Limb (tissue), 2 donors: ENCODE results near the gene METAP1D.
"Not testable (repeated sequence)": the region's sequence is repeated elsewhere in the genome, so short reads cannot be mapped to it uniquely, and the experiment has no call there.

Experiments
- DNase-seq, 2 donors: peaks; one replicate each; pipeline ENCODE4 v3.0.0-alpha.2; 2016; ENCODE audit errors: extremely low spot score in 2 of 2

The METAP1D gene

GRCh38 chr2:171999604-172000469, at the start of gene METAP1D:
TSS of gene METAP1D (plus strand) at chr2:171999953. CDS start at chr2:171999970, 17 bp downstream.
- DNase-seq: peak; percentile 89 to 94

- DNase-seq: no peak
These were observed 47.5 kb upstream of the METAP1D start for GRCh38 chr2:171952276-171952675.

- no peak for DNase-seq
These were observed 47.0 kb upstream of the METAP1D start for GRCh38 chr2:171952748-171953147.

GRCh38 chr2:171956135-171956825, 43.5 kb upstream of the METAP1D start:
- DNase-seq: no peak

GRCh38 chr2:171957061-171957460, 42.7 kb upstream of the METAP1D start:
- DNase-seq: no peak

- no peak for DNase-seq
These were observed 41.3 kb upstream of the METAP1D start for GRCh38 chr2:171958475-171958874.

- DNase-seq: no peak
These were observed 39.8 kb upstream of the METAP1D start for GRCh38 chr2:171959998-171960397.

- no peak for DNase-seq
These were observed 39.2 kb upstream of the METAP1D start for GRCh38 chr2:171960570-171960969.

- no peak for DNase-seq
These were observed 36.6 kb upstream of the METAP1D start for GRCh38 chr2:171963198-171963597.

GRCh38 chr2:171964308-171964707, 35.4 kb upstream of the METAP1D start:
- DNase-seq: no peak

- no peak for DNase-seq
These were observed 34.5 kb upstream of the METAP1D start for GRCh38 chr2:171965238-171965637.

- no peak for DNase-seq
These were observed 34.1 kb upstream of the METAP1D start for GRCh38 chr2:171965661-171966060.

GRCh38 chr2:171966235-171966634, 33.5 kb upstream of the METAP1D start:
- no peak for DNase-seq

GRCh38 chr2:171966688-171967087, 33.1 kb upstream of the METAP1D start:
- DNase-seq: no peak

- no peak for DNase-seq
These were observed 31.2 kb upstream of the METAP1D start for GRCh38 chr2:171968509-171968908.

- DNase-seq: no peak
These were observed 27.3 kb upstream of the METAP1D start for GRCh38 chr2:171972329-171972982.

GRCh38 chr2:171979103-171979502, 20.6 kb upstream of the METAP1D start:
- DNase-seq: no peak

- not testable (repeated sequence) for DNase-seq
These were observed 15.8 kb upstream of the METAP1D start for GRCh38 chr2:171983924-171984323.

GRCh38 chr2:171985076-171985475, 14.7 kb upstream of the METAP1D start:
- no peak for DNase-seq

- no peak for DNase-seq
These were observed 13.0 kb upstream of the METAP1D start for GRCh38 chr2:171986778-171987177.

- no peak for DNase-seq
These were observed 8.7 kb upstream of the METAP1D start for GRCh38 chr2:171991027-171991426.

GRCh38 chr2:171995586-171995985, 4.2 kb upstream of the METAP1D start:
- no peak for DNase-seq
